HEK293T (cell line): Measurements from ENCODE around the gene MERTK.
"Not testable (repeated sequence)": the region's sequence is repeated elsewhere in the genome, so short reads cannot be mapped to it uniquely, and the experiment has no call there.

Experiments used
- ARNT ChIP-seq: fragments of 450-650 bp; IDR thresholded peaks from 2 replicates; pipeline ENCODE4 v1.6.1; 2017; ENCODE audit warnings: mild to moderate bottlenecking
- BHLHE40 ChIP-seq: fragments of 450-650 bp; IDR thresholded peaks from 2 replicates; pipeline ENCODE4 v1.6.1; 2016; ENCODE audit warnings: mild to moderate bottlenecking, moderate library complexity, borderline replicate concordance
- ELF4 ChIP-seq: fragments of 450-650 bp; IDR thresholded peaks from 2 replicates; pipeline ENCODE4 v1.6.1; 2017; ENCODE audit warnings: antibody characterized with exemption
- FOXM1 ChIP-seq: fragments of 450-650 bp; IDR thresholded peaks from 2 replicates; pipeline ENCODE4 v1.6.1; 2017; ENCODE audit warnings: mild to moderate bottlenecking, borderline replicate concordance
- HDGF ChIP-seq: fragments of 450-650 bp; IDR thresholded peaks from 2 replicates; pipeline ENCODE4 v1.6.1; 2017; ENCODE audit warnings: antibody characterized with exemption, borderline replicate concordance
- LEF1 ChIP-seq: fragments of 450-650 bp; IDR thresholded peaks from 2 replicates; pipeline ENCODE4 v1.6.1; 2017; ENCODE audit warnings: mild to moderate bottlenecking, borderline replicate concordance
- NFRKB ChIP-seq: fragments of 450-650 bp; IDR thresholded peaks from 2 replicates; pipeline ENCODE4 v1.6.1; 2016; ENCODE audit warnings: mild to moderate bottlenecking, moderate library complexity
- PKNOX1 ChIP-seq: fragments of 450-650 bp; IDR thresholded peaks from 2 replicates; pipeline ENCODE4 v1.6.1; 2016
- SP1 ChIP-seq: fragments of 450-650 bp; IDR thresholded peaks from 2 replicates; pipeline ENCODE4 v1.6.1; 2017
- SUZ12 ChIP-seq: fragments of 450-650 bp; IDR thresholded peaks from 2 replicates; pipeline ENCODE4 v1.6.1; 2016; ENCODE audit warnings: mild to moderate bottlenecking
- TARDBP ChIP-seq: fragments of 450-650 bp; IDR thresholded peaks from 2 replicates; pipeline ENCODE4 v1.6.1; 2016
- ZNF384 ChIP-seq: fragments of 450-650 bp; IDR thresholded peaks from 2 replicates; pipeline ENCODE4 v1.6.1; 2016

- not testable (repeated sequence) for TF ChIP-seq SP1, ELF4, FOXM1, HDGF, TARDBP, SUZ12, ZNF384, BHLHE40, ARNT, LEF1, PKNOX1, NFRKB
Measured at GRCh38 chr2:111963508-111963907, 65.1 kb downstream of the MERTK start.
